ENCODE results near the gene PLXNB3.

DNA sequence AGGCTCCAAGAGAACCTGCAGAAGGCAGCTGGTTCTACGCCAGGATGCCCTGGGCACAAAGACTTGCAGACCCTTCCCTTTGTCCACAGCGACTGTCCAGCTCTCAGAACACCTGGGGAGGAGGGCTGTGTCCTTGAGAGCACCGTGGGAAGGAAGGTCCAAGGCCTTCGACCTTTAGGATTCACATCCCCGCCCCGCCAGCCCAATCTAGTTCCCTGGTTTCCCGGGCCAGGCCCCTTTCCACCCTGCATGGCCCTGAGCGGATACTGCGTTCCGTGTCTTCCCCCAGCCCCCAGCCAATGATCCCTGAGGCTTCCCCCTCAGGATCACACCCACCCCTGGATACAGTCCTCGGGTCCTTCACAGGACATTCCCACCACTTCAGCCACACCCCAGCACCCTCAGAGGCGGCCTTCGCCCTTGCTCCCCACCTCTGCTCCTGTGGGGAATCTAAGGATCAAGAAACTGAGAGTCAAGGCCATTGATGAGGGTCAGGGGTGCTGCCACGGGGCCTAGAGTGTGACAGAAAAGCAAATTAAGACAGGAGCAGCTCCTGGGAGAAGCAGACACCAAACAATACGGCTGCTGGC is 30.3 kb upstream of the PLXNB3 start:
- TF ChIP-seq, protein P1, sequence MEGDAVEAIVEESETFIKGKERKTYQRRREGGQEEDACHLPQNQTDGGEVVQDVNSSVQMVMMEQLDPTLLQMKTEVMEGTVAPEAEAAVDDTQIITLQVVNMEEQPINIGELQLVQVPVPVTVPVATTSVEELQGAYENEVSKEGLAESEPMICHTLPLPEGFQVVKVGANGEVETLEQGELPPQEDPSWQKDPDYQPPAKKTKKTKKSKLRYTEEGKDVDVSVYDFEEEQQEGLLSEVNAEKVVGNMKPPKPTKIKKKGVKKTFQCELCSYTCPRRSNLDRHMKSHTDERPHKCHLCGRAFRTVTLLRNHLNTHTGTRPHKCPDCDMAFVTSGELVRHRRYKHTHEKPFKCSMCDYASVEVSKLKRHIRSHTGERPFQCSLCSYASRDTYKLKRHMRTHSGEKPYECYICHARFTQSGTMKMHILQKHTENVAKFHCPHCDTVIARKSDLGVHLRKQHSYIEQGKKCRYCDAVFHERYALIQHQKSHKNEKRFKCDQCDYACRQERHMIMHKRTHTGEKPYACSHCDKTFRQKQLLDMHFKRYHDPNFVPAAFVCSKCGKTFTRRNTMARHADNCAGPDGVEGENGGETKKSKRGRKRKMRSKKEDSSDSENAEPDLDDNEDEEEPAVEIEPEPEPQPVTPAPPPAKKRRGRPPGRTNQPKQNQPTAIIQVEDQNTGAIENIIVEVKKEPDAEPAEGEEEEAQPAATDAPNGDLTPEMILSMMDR (IDR thresholded peaks at IDR 0.05; ENCODE audit: low read length), result no peak
- TF ChIP-seq EZH2phosphoT487 (IDR thresholded peaks at IDR 0.05; ENCODE audit: low read length), result no peak

All from MM.1S (cell line).